Natural killer cell (primary cell): ENCODE results near the gene INPP4B. TPM values are rescaled to one million over a fixed set of nuclear protein-coding genes. Genes with fewer than 3 reads are reported as not detected.
A peak's percentile ranks its signal among the peaks of the same experiment; 100 is the strongest.

ENCODE experiments used
- ATAC-seq, 3 donors: fragments of 150-1000 bp in 2 of 3; fragments of 200-7000 bp in 1 of 3; cut with Tn5 transposase; 1 replicate in 1 of 3; 2 replicates in 2 of 3; pipeline ENCODE4 v1.10.0; 2021; ENCODE audit warnings: mild to moderate bottlenecking in 2 of 3, moderate library complexity in 2 of 3
- DNase-seq, 2 donors: peaks; one replicate each; pipeline versions ENCODE4 v3.0.0 to v3.0.0-alpha.2; 2013 to 2021; ENCODE audit warnings: mixed read lengths in 1 of 2
- H3K27ac ChIP-seq: one replicate; pipeline ENCODE4 v1.5.1; 2013; ENCODE audit warnings: mild to moderate bottlenecking, low read length
- H3K27me3 ChIP-seq: one replicate; pipeline ENCODE4 v1.6.1; 2013; ENCODE audit warnings: low read length; ENCODE audit not compliant: control insufficient read depth, insufficient read depth
- H3K36me3 ChIP-seq: one replicate; pipeline ENCODE4 v1.6.1; 2013; ENCODE audit warnings: low read length; ENCODE audit not compliant: control insufficient read depth, insufficient read depth
- H3K4me1 ChIP-seq: one replicate; pipeline ENCODE4 v1.6.1; 2013; ENCODE audit warnings: low read length; ENCODE audit not compliant: control insufficient read depth, insufficient read depth
- H3K4me3 ChIP-seq: one replicate; pipeline ENCODE4 v1.5.1; 2013; ENCODE audit warnings: low read length
- H3K9me3 ChIP-seq: one replicate; pipeline ENCODE4 v1.6.1; 2013; ENCODE audit warnings: low read length; ENCODE audit not compliant: control insufficient read depth, insufficient read depth
- H3K27ac Mint-ChIP-seq, 2 donors: one replicate each; pipeline ENCODE4 v1.8.0; 2022; ENCODE audit warnings: mild to moderate bottlenecking in 2 of 2, mixed read lengths in 2 of 2, moderate library complexity in 1 of 2
- H3K27me3 Mint-ChIP-seq, 2 donors: one replicate each; pipeline ENCODE4 v1.8.0; 2022; ENCODE audit warnings: low read depth in 2 of 2, mixed read lengths in 2 of 2
- H3K36me3 Mint-ChIP-seq: one replicate; pipeline ENCODE4 v1.8.0; 2022; ENCODE audit warnings: mixed read lengths
- H3K4me1 Mint-ChIP-seq, 2 donors: one replicate each; pipeline ENCODE4 v1.8.0; 2022; ENCODE audit warnings: mixed read lengths in 2 of 2
- H3K4me3 Mint-ChIP-seq: one replicate; pipeline ENCODE4 v1.8.0; 2022; ENCODE audit warnings: mild to moderate bottlenecking, moderate library complexity, mixed read lengths
- H3K9me3 Mint-ChIP-seq, 2 donors: one replicate each; pipeline ENCODE4 v1.8.0; 2022; ENCODE audit warnings: mixed read lengths in 2 of 2
- WGBS: methylation state at CpG from one replicate; pipeline ENCODE4 v1.1.7; 2013; ENCODE audit warnings: missing lambda C conversion rate; ENCODE audit not compliant: insufficient coverage; 5-methylcytosine and 5-hydroxymethylcytosine counted together
- intact Hi-C: fragments of 100-400 bp; cut with micrococcal nuclease; formaldehyde crosslinking; loops from one replicate; pipeline ENCODE4 v1.14.2; 2022
- total RNA-seq, 4 donors: library from RNA; stranded (reverse); fragments of 120-200 nt in 1 of 4; gene quantifications; one replicate each; pipeline versions ENCODE4 v1.2.3 to v1.2.4, GENCODE V29; 2013 to 2022
- TF ChIP-seq, protein P1 (sequence below): fragments of 200-600 bp; IDR thresholded peaks from one replicate; pipeline ENCODE4 v1.8.0; 2022; ENCODE audit warnings: antibody characterized with exemption

The INPP4B gene
- total RNA-seq, 3 donors from 2014 or later (not counting 1 experiment from before 2014, with no cell fraction given), result 2.4 to 6.2 (median 4.5) TPM

DNA sequence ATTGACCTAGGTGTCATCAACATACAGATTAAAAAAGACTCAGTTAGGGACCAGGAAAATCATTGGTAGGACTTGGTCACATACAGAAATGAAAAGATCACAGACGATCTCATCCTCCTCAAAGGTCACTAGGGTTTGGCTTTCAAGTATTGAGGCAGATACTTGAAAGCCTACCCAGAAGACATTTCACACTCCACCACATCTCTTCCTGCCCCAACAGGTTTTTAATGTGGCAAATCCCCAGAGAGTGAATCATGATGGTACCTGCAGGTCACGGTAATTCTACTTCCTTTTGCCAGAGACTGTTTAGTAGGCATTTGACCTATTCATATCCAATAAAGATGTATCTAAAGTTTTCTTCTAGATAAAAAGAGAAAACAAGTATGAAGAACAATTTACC, 44.1 kb downstream of the INPP4B start:
- intact Hi-C loops, result no loop called here
- DNase-seq, result peak in 1 of 2 donors; percentile 3
- no peak overlapping the region for H3K4me3 Mint-ChIP-seq

DNA sequence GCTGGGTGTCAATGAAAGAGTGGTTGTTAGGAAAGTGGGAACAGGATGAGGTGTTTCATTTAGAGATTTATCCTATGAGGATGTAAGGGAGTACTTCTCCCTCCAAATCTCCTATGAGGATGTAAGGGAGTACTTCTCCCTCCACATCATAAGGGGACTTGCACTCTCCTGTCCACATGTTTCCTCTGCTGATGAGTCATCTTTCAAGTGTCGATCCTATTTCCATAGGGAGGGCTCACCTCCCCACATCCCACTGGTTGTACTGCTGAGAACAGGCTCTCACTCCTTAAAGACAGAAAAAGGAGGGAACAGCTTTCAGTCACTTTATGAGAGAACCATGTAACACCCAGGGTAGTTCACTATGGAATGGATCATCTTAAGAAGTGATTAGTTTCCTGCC, 65.0 kb downstream of the INPP4B start:
- Histone ChIP-seq H3K27ac (no peak overlapping the region), H3K36me3 (no peaks in the 10 kb centered on the region), H3K4me1 (peaks cover 6% of the 10 kb centered on the region), H3K9me3 (no peaks in the 10 kb centered on the region), H3K4me3 (no peak overlapping the region), H3K27me3 (no peaks in the 10 kb centered on the region)
- no peak for DNase-seq
- no peak overlapping the region for H3K4me3 Mint-ChIP-seq
- 38% methylated on average over 1 of the region's 1 CpG for WGBS
- H3K36me3 Mint-ChIP-seq, result no peaks in the 10 kb centered on the region
- no peak for ATAC-seq
- TF ChIP-seq, protein P1, sequence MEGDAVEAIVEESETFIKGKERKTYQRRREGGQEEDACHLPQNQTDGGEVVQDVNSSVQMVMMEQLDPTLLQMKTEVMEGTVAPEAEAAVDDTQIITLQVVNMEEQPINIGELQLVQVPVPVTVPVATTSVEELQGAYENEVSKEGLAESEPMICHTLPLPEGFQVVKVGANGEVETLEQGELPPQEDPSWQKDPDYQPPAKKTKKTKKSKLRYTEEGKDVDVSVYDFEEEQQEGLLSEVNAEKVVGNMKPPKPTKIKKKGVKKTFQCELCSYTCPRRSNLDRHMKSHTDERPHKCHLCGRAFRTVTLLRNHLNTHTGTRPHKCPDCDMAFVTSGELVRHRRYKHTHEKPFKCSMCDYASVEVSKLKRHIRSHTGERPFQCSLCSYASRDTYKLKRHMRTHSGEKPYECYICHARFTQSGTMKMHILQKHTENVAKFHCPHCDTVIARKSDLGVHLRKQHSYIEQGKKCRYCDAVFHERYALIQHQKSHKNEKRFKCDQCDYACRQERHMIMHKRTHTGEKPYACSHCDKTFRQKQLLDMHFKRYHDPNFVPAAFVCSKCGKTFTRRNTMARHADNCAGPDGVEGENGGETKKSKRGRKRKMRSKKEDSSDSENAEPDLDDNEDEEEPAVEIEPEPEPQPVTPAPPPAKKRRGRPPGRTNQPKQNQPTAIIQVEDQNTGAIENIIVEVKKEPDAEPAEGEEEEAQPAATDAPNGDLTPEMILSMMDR, result no peak
- intact Hi-C loops, result no loop called here
- no peak overlapping the region for H3K27ac Mint-ChIP-seq
- H3K4me1 Mint-ChIP-seq, result peaks cover 0 to 12% of the 10 kb centered on the region in 2 donors
- H3K27me3 Mint-ChIP-seq, result no peaks in the 10 kb centered on the region
- peaks cover 3 to 4% of the 10 kb centered on the region in 2 donors for H3K9me3 Mint-ChIP-seq

More for the DNA sequence above, 44.1 kb downstream of the INPP4B start:
- H3K27ac ChIP-seq, result no peak overlapping the region
- no peaks in the 10 kb centered on the region for H3K27me3 ChIP-seq
- H3K27ac Mint-ChIP-seq, result no peak overlapping the region
- no peaks in the 10 kb centered on the region for H3K4me1 Mint-ChIP-seq
- no peaks in the 10 kb centered on the region for H3K4me1 ChIP-seq
- TF ChIP-seq, protein P1, result no peak
- H3K27me3 Mint-ChIP-seq, result no peaks in the 10 kb centered on the region
- no peak overlapping the region for H3K4me3 ChIP-seq
- no peaks in the 10 kb centered on the region for H3K36me3 Mint-ChIP-seq
- ATAC-seq, result no peak
- peaks cover 2 to 6% of the 10 kb centered on the region in 2 donors for H3K9me3 Mint-ChIP-seq
- H3K36me3 ChIP-seq, result no peaks in the 10 kb centered on the region
- 29% methylated on average over 2 of the region's 2 CpGs for WGBS
- no peaks in the 10 kb centered on the region for H3K9me3 ChIP-seq

DNA sequence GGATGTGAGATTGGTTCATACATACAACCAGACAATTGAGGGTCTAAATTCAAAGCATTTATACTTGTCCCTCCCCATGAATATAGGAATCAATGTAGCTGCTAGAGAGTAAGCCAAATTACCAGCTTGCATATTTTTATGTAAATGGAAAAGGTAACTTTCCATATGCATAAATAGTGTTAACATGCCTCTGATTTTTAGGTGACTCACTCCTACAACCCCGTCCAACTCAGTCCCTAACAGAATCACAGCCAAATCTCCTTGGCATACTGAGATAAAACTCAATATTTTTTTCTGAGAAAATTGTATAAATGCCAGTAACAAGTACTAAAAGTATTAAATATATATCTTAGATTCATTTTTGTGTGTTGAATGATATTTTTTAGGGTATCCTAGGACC, 67.2 kb downstream of the INPP4B start:
- Histone ChIP-seq H3K36me3 (no peaks in the 10 kb centered on the region), H3K27ac (no peak overlapping the region), H3K4me3 (no peak overlapping the region), H3K4me1 (peaks cover 6% of the 10 kb centered on the region), H3K9me3 (no peaks in the 10 kb centered on the region), H3K27me3 (no peaks in the 10 kb centered on the region)
- Mint-ChIP-seq H3K36me3 (no peaks in the 10 kb centered on the region), H3K9me3 (no peaks in the 10 kb centered on the region), H3K27ac (no peak overlapping the region), H3K27me3 (no peaks in the 10 kb centered on the region), H3K4me3 (no peak overlapping the region), H3K4me1 (peaks cover 0 to 16% of the 10 kb centered on the region in 2 donors)
- 100% methylated on average over 1 of the region's 1 CpG for WGBS
- TF ChIP-seq, protein P1, result no peak
- DNase-seq (no peak), ATAC-seq (no peak)
- intact Hi-C loops, result no loop called here

DNA sequence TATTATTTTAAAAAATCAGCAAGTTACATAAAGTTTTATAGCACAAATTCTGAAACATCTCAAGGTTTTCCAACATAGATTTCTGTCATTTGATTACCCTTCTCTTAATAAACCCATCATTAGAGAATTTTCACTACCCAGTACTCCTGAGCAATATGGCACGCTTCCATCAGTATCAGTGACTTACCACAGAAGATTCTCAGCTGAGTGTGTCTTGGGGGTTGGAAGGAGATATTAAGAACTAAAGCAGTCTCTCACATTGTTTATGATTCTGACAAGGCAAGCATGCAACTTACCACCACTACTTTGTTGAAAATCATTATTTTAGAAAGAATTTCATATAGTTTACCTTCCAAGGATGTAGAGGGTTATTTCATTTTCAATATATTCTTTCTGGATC, 67.7 kb downstream of the INPP4B start:
- no CpG with 5 or more reads among the region's 1 CpG for WGBS
- ATAC-seq (no peak), DNase-seq (no peak)
- H3K9me3 Mint-ChIP-seq, result no peaks in the 10 kb centered on the region
- intact Hi-C loops, result no loop called here
- Histone ChIP-seq H3K27ac (no peak overlapping the region), H3K27me3 (no peaks in the 10 kb centered on the region), H3K9me3 (no peaks in the 10 kb centered on the region), H3K4me1 (peaks cover 6% of the 10 kb centered on the region), H3K36me3 (no peaks in the 10 kb centered on the region), H3K4me3 (no peak overlapping the region)
- no peak overlapping the region for H3K27ac Mint-ChIP-seq
- TF ChIP-seq, protein P1, result no peak
- H3K27me3 Mint-ChIP-seq, result no peaks in the 10 kb centered on the region
- H3K4me3 Mint-ChIP-seq, result no peak overlapping the region
- no peaks in the 10 kb centered on the region for H3K36me3 Mint-ChIP-seq
- H3K4me1 Mint-ChIP-seq, result peaks cover 0 to 16% of the 10 kb centered on the region in 2 donors
